Activated CD4-positive, alpha-beta T cell treated with anti-CD3 and anti-CD28 coated beads for 36 hours (primary cell): ENCODE results near the gene PLPP6. TPM values are rescaled to one million over a fixed set of nuclear protein-coding genes. Genes with fewer than 3 reads are reported as not detected.

Experiments used
- ATAC-seq: fragments of 200-7000 bp; cut with Tn5 transposase; one replicate; pipeline ENCODE4 v1.10.0; 2021; ENCODE audit warnings: mild to moderate bottlenecking, moderate library complexity
- CTCF ChIA-PET: fragments of 350-600 bp; sonication (Branson Sonifier 250); formaldehyde crosslinking; loops from one replicate; lab custom pipeline; 2021; ENCODE audit warnings: antibody characterized with exemption; lab: Charles Lee
- POLR2A ChIA-PET: fragments of 350-600 bp; sonication (Branson Sonifier 250); formaldehyde crosslinking; loops from one replicate; lab custom pipeline; 2021; ENCODE audit warnings: antibody characterized with exemption, inconsistent platforms; lab: Charles Lee
- DNase-seq: peaks from one replicate; pipeline ENCODE4 v3.0.0-alpha.2; 2020
- H3K27ac Mint-ChIP-seq: one replicate; pipeline ENCODE4 v1.8.0; 2021; ENCODE audit warnings: mixed read lengths
- H3K27me3 Mint-ChIP-seq: one replicate; pipeline ENCODE4 v1.8.0; 2021; ENCODE audit warnings: mixed read lengths
- H3K36me3 Mint-ChIP-seq: one replicate; pipeline ENCODE4 v1.8.0; 2021; ENCODE audit warnings: low read depth, mixed read lengths
- H3K4me1 Mint-ChIP-seq: one replicate; pipeline ENCODE4 v1.8.0; 2021; ENCODE audit warnings: mixed read lengths
- H3K4me3 Mint-ChIP-seq: one replicate; pipeline ENCODE4 v1.8.0; 2021; ENCODE audit warnings: mild to moderate bottlenecking, moderate library complexity, mixed read lengths
- H3K9me3 Mint-ChIP-seq: one replicate; pipeline ENCODE4 v1.8.0; 2021; ENCODE audit warnings: low read depth, mixed read lengths
- intact Hi-C, 2 experiments: fragments of 100-400 bp; cut with DNase I in 1 of 2; cut with micrococcal nuclease in 1 of 2; formaldehyde crosslinking; loops; one replicate each; pipeline versions ENCODE4 v1.14.2 to v1.15.1; 2022 to 2024; cut with DNase I, micrococcal nuclease
- total RNA-seq, 2 experiments: library from RNA; stranded (reverse); gene quantifications; one replicate each; pipeline ENCODE4 v1.2.3, GENCODE V29; 2021

The PLPP6 gene
- total RNA-seq, 2 experiments from 2014 or later, result 4.3 to 5.0 TPM

- POLR2A ChIA-PET, result interaction anchor here (0.7 kb wide), 1 partner anchor 21 kb away, joined by 4 read pairs; no protein-coding TSS in a partner anchor
- peak; percentile 17 for ATAC-seq
- H3K4me3 Mint-ChIP-seq, result no peak overlapping the region
These were observed 28.1 kb downstream of the PLPP6 start for GRCh38 chr9:4690144-4690543.

GRCh38 chr9:4691795-4692194 is 29.7 kb downstream of the PLPP6 start:
- intact Hi-C loops, result loop anchor here in 1 of 2 experiments (5.0 kb wide), 1 partner anchor 251 kb away; no protein-coding TSS in a partner anchor
- Mint-ChIP-seq H3K9me3 (no peaks in the 10 kb centered on the region), H3K27ac (no peak overlapping the region), H3K4me3 (no peak overlapping the region), H3K4me1 (peaks cover 41% of the 10 kb centered on the region), H3K36me3 (peaks cover 30% of the 10 kb centered on the region), H3K27me3 (no peaks in the 10 kb centered on the region)
- DNase-seq (no peak), ATAC-seq (peak; percentile 34)
- POLR2A ChIA-PET, result interaction anchor here (0.7 kb wide), 1 partner anchor 897 kb away, joined by 3 read pairs; no protein-coding TSS in a partner anchor
- CTCF ChIA-PET, result interaction anchor here (0.6 kb wide), 1 partner anchor 1148 kb away, joined by 3 read pairs; no protein-coding TSS in a partner anchor

More at GRCh38 chr9:4690144-4690543, 28.1 kb downstream of the PLPP6 start:
- Mint-ChIP-seq H3K27me3 (no peaks in the 10 kb centered on the region), H3K9me3 (no peaks in the 10 kb centered on the region), H3K36me3 (peaks cover 33% of the 10 kb centered on the region), H3K27ac (peak overlapping the region; percentile 67), H3K4me1 (peaks cover 46% of the 10 kb centered on the region)
- CTCF ChIA-PET, result interaction anchor here (0.9 kb wide), 1 partner anchor 24 kb away, joined by 3 read pairs; the partner anchor contains the start of gene SPATA6L
- DNase-seq, result no peak
- intact Hi-C loops, result loop anchor here in 1 of 2 experiments (5.0 kb wide), 1 partner anchor 252 kb away; no protein-coding TSS in a partner anchor

- intact Hi-C loops, result no loop called here
- no peaks in the 10 kb centered on the region for H3K9me3 Mint-ChIP-seq
- no peak overlapping the region for H3K4me3 Mint-ChIP-seq
- ATAC-seq, result no peak
- no peak overlapping the region for H3K27ac Mint-ChIP-seq
- CTCF ChIA-PET, result no interaction called here
- H3K36me3 Mint-ChIP-seq, result peaks cover 35% of the 10 kb centered on the region
- no peak for DNase-seq
- POLR2A ChIA-PET, result no interaction called here
- H3K4me1 Mint-ChIP-seq, result peaks cover 23% of the 10 kb centered on the region
- H3K27me3 Mint-ChIP-seq, result no peaks in the 10 kb centered on the region
These were observed 38.0 kb downstream of the PLPP6 start for GRCh38 chr9:4700091-4700490.

- DNase-seq, result no peak
- POLR2A ChIA-PET, result no interaction called here
These were observed 38.8 kb downstream of the PLPP6 start for GRCh38 chr9:4700932-4701331.

GRCh38 chr9:4701526-4701925 is 39.4 kb downstream of the PLPP6 start:
- ChIA-PET POLR2A (no interaction called here), CTCF (interaction anchor here (0.7 to 1.0 kb wide), 2 partner anchors 20 to 80 kb away, joined by 3 to 4 read pairs; no protein-coding TSS in a partner anchor)
- no peak for ATAC-seq
- Mint-ChIP-seq H3K4me3 (no peak overlapping the region), H3K36me3 (peaks cover 37% of the 10 kb centered on the region), H3K9me3 (no peaks in the 10 kb centered on the region), H3K27ac (peak overlapping the region; percentile 15), H3K27me3 (no peaks in the 10 kb centered on the region), H3K4me1 (peaks cover 17% of the 10 kb centered on the region)
- intact Hi-C loops, result no loop called here
- DNase-seq, result no peak

More at GRCh38 chr9:4700932-4701331, 38.8 kb downstream of the PLPP6 start:
- intact Hi-C loops, result no loop called here
- H3K4me1 Mint-ChIP-seq, result peaks cover 22% of the 10 kb centered on the region
- H3K4me3 Mint-ChIP-seq, result no peak overlapping the region
- H3K27ac Mint-ChIP-seq, result no peak overlapping the region
- peaks cover 37% of the 10 kb centered on the region for H3K36me3 Mint-ChIP-seq
- no peak for ATAC-seq
- H3K9me3 Mint-ChIP-seq, result no peaks in the 10 kb centered on the region
- H3K27me3 Mint-ChIP-seq, result no peaks in the 10 kb centered on the region
- CTCF ChIA-PET, result interaction anchor here (0.7 to 1.0 kb wide), 2 partner anchors 20 to 81 kb away, joined by 3 to 4 read pairs; no protein-coding TSS in a partner anchor

GRCh38 chr9:4704129-4704528 is 42.0 kb downstream of the PLPP6 start:
- intact Hi-C loops, result no loop called here
- ATAC-seq (peak; percentile 83), DNase-seq (no peak)
- Mint-ChIP-seq H3K27me3 (no peaks in the 10 kb centered on the region), H3K4me1 (peaks cover 25% of the 10 kb centered on the region), H3K36me3 (peaks cover 43% of the 10 kb centered on the region), H3K27ac (no peak overlapping the region), H3K4me3 (no peak overlapping the region), H3K9me3 (no peaks in the 10 kb centered on the region)
- POLR2A ChIA-PET, result no interaction called here
- CTCF ChIA-PET, result interaction anchor here (1.2 kb wide), 1 partner anchor 9 kb away, joined by 5 read pairs; no protein-coding TSS in a partner anchor

- H3K4me1 Mint-ChIP-seq, result peaks cover 24% of the 10 kb centered on the region
- ChIA-PET POLR2A (no interaction called here), CTCF (interaction anchor here (1.4 kb wide), 1 partner anchor 8 kb away, joined by 3 read pairs; no protein-coding TSS in a partner anchor)
- no peaks in the 10 kb centered on the region for H3K27me3 Mint-ChIP-seq
- intact Hi-C loops, result no loop called here
- no peak overlapping the region for H3K4me3 Mint-ChIP-seq
- ATAC-seq, result no peak
- H3K27ac Mint-ChIP-seq, result peak overlapping the region; percentile 11
- no peaks in the 10 kb centered on the region for H3K9me3 Mint-ChIP-seq
- H3K36me3 Mint-ChIP-seq, result peaks cover 45% of the 10 kb centered on the region
- DNase-seq, result no peak
These were observed 43.9 kb downstream of the PLPP6 start for GRCh38 chr9:4706021-4706420.

- ChIA-PET CTCF (interaction anchor here (0.6 to 1.5 kb wide), 4 partner anchors 7 to 877 kb away, joined by 3 to 4 read pairs (median 4); no protein-coding TSS in a partner anchor), POLR2A (interaction anchor here (0.5 kb wide), 1 partner anchor 31 kb away, joined by 3 read pairs; no protein-coding TSS in a partner anchor)
- DNase-seq, result no peak
- peaks cover 18% of the 10 kb centered on the region for H3K4me1 Mint-ChIP-seq
- no peak overlapping the region for H3K4me3 Mint-ChIP-seq
- H3K27me3 Mint-ChIP-seq, result no peaks in the 10 kb centered on the region
- H3K36me3 Mint-ChIP-seq, result peaks cover 40% of the 10 kb centered on the region
- H3K27ac Mint-ChIP-seq, result peak overlapping the region; percentile 55
- ATAC-seq, result no peak
- no peaks in the 10 kb centered on the region for H3K9me3 Mint-ChIP-seq
- intact Hi-C loops, result no loop called here
These were observed 45.0 kb downstream of the PLPP6 start for GRCh38 chr9:4706971-4707622.

GRCh38 chr9:4709380-4709779 is 47.3 kb downstream of the PLPP6 start:
- H3K4me3 Mint-ChIP-seq, result no peak overlapping the region
- H3K36me3 Mint-ChIP-seq, result peaks cover 41% of the 10 kb centered on the region
- ATAC-seq, result no peak
- H3K4me1 Mint-ChIP-seq, result peaks cover 10% of the 10 kb centered on the region
- DNase-seq, result no peak
- peaks cover 4% of the 10 kb centered on the region for H3K9me3 Mint-ChIP-seq
- no peak overlapping the region for H3K27ac Mint-ChIP-seq
- ChIA-PET POLR2A (no interaction called here), CTCF (interaction anchor here (0.7 kb wide), 1 partner anchor 27 kb away, joined by 3 read pairs; no protein-coding TSS in a partner anchor)
- intact Hi-C loops, result no loop called here
- no peaks in the 10 kb centered on the region for H3K27me3 Mint-ChIP-seq

GRCh38 chr9:4713849-4714248 is 51.8 kb downstream of the PLPP6 start:
- ATAC-seq (peak; percentile 61), DNase-seq (no peak)
- no peaks in the 10 kb centered on the region for H3K27me3 Mint-ChIP-seq
- H3K36me3 Mint-ChIP-seq, result peaks cover 41% of the 10 kb centered on the region
- no peak overlapping the region for H3K4me3 Mint-ChIP-seq
- peaks cover 4% of the 10 kb centered on the region for H3K9me3 Mint-ChIP-seq
- no peaks in the 10 kb centered on the region for H3K4me1 Mint-ChIP-seq
- intact Hi-C loops, result no loop called here
- ChIA-PET POLR2A (no interaction called here), CTCF (no interaction called here)
- no peak overlapping the region for H3K27ac Mint-ChIP-seq

GRCh38 chr9:4714266-4715016 is 52.3 kb downstream of the PLPP6 start:
- Mint-ChIP-seq H3K27ac (no peak overlapping the region), H3K4me1 (no peaks in the 10 kb centered on the region), H3K9me3 (peaks cover 4% of the 10 kb centered on the region), H3K36me3 (peaks cover 36% of the 10 kb centered on the region), H3K4me3 (no peak overlapping the region), H3K27me3 (no peaks in the 10 kb centered on the region)
- ChIA-PET POLR2A (no interaction called here), CTCF (interaction anchor here (0.6 to 1.4 kb wide), 3 partner anchors 8 to 36 kb away, joined by 3 to 4 read pairs (median 3); no protein-coding TSS in a partner anchor)
- no peak for DNase-seq
- intact Hi-C loops, result no loop called here
- no peak for ATAC-seq
